ENCODE results near the gene REEP5. TPM values are rescaled to one million over a fixed set of nuclear protein-coding genes. Genes with fewer than 3 reads are reported as not detected.

REEP5 gene
- total RNA-seq, 1 experiment from 2014 or later, result 112 TPM

DNA sequence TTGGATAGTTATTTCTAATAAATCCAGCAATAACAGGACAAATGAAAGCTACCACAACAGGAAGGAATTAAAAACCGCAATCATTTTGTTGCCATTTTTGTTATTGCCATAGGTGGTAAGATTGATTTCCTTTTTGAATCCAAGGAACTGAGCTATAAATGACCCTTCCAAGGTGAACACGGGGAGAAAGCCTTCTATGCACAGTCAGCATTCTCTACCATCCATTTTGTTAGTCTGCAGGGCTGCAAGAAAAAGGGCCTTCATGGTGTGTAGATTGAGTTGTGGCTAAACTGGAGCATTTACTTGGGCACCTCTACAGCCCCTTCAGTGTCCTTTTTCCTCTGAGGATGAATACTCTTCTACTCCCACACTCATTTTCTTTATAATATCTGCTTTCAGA lies 18.6 kb upstream of the REEP5 start:
- BruUV-seq (replicated peaks), result no TSS peak
- POLR2A ChIA-PET, result no interaction called here

DNA sequence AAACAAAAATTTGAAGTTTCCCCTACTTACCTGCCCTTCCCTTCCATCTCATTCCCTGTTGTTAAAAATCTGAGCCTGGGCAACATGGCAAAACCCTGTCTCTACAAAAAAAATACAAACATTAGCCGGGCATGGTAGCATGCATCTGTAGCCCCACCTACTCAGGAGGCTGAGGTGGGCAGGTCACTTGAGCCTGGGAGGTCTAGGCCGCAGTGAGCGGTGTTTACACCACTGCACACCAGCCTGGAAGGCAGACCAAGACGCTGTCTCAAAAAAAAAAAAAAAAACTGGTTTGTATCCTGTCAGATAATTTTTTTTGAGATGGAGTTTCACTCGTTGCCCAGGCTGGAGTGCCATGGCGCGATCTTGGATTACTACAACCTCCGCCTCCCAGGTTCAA lies 16.3 kb upstream of the REEP5 start:
- DNase-seq (ENCODE audit: low read depth, low spot score) (no peak), ATAC-seq (no peak)
- CTCF ChIA-PET, result no interaction called here
- no peaks in the 10 kb centered on the region for H3K27me3 ChIP-seq (ENCODE audit: control insufficient read depth, insufficient read depth, low read length)
- H3K4me3 ChIP-seq (ENCODE audit: low read depth in 2 of 2, low read length in 2 of 2), result no peak overlapping the region
- H3K4me1 ChIP-seq (ENCODE audit: control insufficient read depth, insufficient read depth, low read length), result no peaks in the 10 kb centered on the region
- BruUV-seq (replicated peaks), result no TSS peak
- TF ChIP-seq TCF7L2 (IDR thresholded peaks at IDR 0.05; ENCODE audit: low read depth, low read length), result no peak
- TF ChIP-seq, protein P1, sequence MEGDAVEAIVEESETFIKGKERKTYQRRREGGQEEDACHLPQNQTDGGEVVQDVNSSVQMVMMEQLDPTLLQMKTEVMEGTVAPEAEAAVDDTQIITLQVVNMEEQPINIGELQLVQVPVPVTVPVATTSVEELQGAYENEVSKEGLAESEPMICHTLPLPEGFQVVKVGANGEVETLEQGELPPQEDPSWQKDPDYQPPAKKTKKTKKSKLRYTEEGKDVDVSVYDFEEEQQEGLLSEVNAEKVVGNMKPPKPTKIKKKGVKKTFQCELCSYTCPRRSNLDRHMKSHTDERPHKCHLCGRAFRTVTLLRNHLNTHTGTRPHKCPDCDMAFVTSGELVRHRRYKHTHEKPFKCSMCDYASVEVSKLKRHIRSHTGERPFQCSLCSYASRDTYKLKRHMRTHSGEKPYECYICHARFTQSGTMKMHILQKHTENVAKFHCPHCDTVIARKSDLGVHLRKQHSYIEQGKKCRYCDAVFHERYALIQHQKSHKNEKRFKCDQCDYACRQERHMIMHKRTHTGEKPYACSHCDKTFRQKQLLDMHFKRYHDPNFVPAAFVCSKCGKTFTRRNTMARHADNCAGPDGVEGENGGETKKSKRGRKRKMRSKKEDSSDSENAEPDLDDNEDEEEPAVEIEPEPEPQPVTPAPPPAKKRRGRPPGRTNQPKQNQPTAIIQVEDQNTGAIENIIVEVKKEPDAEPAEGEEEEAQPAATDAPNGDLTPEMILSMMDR (IDR thresholded peaks at IDR 0.05), result no peak
- TF ChIP-seq, protein P2, sequence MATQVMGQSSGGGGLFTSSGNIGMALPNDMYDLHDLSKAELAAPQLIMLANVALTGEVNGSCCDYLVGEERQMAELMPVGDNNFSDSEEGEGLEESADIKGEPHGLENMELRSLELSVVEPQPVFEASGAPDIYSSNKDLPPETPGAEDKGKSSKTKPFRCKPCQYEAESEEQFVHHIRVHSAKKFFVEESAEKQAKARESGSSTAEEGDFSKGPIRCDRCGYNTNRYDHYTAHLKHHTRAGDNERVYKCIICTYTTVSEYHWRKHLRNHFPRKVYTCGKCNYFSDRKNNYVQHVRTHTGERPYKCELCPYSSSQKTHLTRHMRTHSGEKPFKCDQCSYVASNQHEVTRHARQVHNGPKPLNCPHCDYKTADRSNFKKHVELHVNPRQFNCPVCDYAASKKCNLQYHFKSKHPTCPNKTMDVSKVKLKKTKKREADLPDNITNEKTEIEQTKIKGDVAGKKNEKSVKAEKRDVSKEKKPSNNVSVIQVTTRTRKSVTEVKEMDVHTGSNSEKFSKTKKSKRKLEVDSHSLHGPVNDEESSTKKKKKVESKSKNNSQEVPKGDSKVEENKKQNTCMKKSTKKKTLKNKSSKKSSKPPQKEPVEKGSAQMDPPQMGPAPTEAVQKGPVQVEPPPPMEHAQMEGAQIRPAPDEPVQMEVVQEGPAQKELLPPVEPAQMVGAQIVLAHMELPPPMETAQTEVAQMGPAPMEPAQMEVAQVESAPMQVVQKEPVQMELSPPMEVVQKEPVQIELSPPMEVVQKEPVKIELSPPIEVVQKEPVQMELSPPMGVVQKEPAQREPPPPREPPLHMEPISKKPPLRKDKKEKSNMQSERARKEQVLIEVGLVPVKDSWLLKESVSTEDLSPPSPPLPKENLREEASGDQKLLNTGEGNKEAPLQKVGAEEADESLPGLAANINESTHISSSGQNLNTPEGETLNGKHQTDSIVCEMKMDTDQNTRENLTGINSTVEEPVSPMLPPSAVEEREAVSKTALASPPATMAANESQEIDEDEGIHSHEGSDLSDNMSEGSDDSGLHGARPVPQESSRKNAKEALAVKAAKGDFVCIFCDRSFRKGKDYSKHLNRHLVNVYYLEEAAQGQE (IDR thresholded peaks at IDR 0.05; ENCODE audit: insufficient read depth in 1 of 2, low read depth in 2 of 2, low read length in 1 of 2), result no peak
- H3K36me3 ChIP-seq (ENCODE audit: control insufficient read depth, insufficient read depth, low read length), result no peaks in the 10 kb centered on the region
- POLR2A ChIA-PET, result no interaction called here
- intact Hi-C loops (cut with micrococcal nuclease; ENCODE audit: unreplicated experiment), result no loop called here
- H3K9me3 ChIP-seq (ENCODE audit: control insufficient read depth, insufficient read depth, low read depth, low read length), result no peaks in the 10 kb centered on the region
- in situ Hi-C loops (cut with HindIII; ENCODE audit: low pct_unique_long_range_greater_than_20kb, low sequenced_read_pairs), result no loop called here
- H3K27ac ChIP-seq (ENCODE audit: low read length), result no peak overlapping the region

More for the DNA sequence above, 18.6 kb upstream of the REEP5 start:
- H3K4me1 ChIP-seq (ENCODE audit: control insufficient read depth, insufficient read depth, low read length), result no peaks in the 10 kb centered on the region
- no peaks in the 10 kb centered on the region for H3K9me3 ChIP-seq (ENCODE audit: control insufficient read depth, insufficient read depth, low read depth, low read length)
- intact Hi-C loops (cut with micrococcal nuclease; ENCODE audit: unreplicated experiment) (no loop called here), in situ Hi-C loops (cut with HindIII; ENCODE audit: low pct_unique_long_range_greater_than_20kb, low sequenced_read_pairs) (no loop called here)
- TF ChIP-seq TCF7L2 (IDR thresholded peaks at IDR 0.05; ENCODE audit: low read depth, low read length), result no peak
- TF ChIP-seq, protein P1 (IDR thresholded peaks at IDR 0.05), result no peak
- TF ChIP-seq, protein P2 (IDR thresholded peaks at IDR 0.05; ENCODE audit: insufficient read depth in 1 of 2, low read depth in 2 of 2, low read length in 1 of 2), result no peak
- no peak for TF ChIP-seq SIN3A (IDR thresholded peaks at IDR 0.05; ENCODE audit: borderline replicate concordance, insufficient read depth, low read depth, low read length)
- TF ChIP-seq POLR2AphosphoS5 (IDR thresholded peaks at IDR 0.05; ENCODE audit: low read depth, low read length), result no peak
- no peak overlapping the region for H3K4me3 ChIP-seq (ENCODE audit: low read depth in 2 of 2, low read length in 2 of 2)
- H3K27me3 ChIP-seq (ENCODE audit: control insufficient read depth, insufficient read depth, low read length), result no peaks in the 10 kb centered on the region
- DNase-seq (ENCODE audit: low read depth, low spot score), result no peak
- no peak overlapping the region for H3K27ac ChIP-seq (ENCODE audit: low read length)
- H3K36me3 ChIP-seq (ENCODE audit: control insufficient read depth, insufficient read depth, low read length), result no peaks in the 10 kb centered on the region
- no peak for ATAC-seq
- CTCF ChIA-PET, result interaction anchor here (0.6 kb wide), 1 partner anchor 952 kb away, joined by 4 read pairs; no protein-coding TSS in a partner anchor
